ENCODE data around the gene SNF8. TPM values are rescaled to one million over a fixed set of nuclear protein-coding genes. Genes with fewer than 3 reads are reported as not detected.
"Not testable (repeated sequence)": the region's sequence is repeated elsewhere in the genome, so short reads cannot be mapped to it uniquely, and the experiment has no call there.

SNF8 gene, protein sequence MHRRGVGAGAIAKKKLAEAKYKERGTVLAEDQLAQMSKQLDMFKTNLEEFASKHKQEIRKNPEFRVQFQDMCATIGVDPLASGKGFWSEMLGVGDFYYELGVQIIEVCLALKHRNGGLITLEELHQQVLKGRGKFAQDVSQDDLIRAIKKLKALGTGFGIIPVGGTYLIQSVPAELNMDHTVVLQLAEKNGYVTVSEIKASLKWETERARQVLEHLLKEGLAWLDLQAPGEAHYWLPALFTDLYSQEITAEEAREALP
- 69.1 TPM for total RNA-seq

- peak; percentile 95 for DNase-seq
These were observed at the start of gene SNF8 for GRCh38 chr17:48944515-48945260. TSS of gene SNF8 (minus strand) at chr17:48944842. CDS start at chr17:48944734, 108 bp downstream.

DNA sequence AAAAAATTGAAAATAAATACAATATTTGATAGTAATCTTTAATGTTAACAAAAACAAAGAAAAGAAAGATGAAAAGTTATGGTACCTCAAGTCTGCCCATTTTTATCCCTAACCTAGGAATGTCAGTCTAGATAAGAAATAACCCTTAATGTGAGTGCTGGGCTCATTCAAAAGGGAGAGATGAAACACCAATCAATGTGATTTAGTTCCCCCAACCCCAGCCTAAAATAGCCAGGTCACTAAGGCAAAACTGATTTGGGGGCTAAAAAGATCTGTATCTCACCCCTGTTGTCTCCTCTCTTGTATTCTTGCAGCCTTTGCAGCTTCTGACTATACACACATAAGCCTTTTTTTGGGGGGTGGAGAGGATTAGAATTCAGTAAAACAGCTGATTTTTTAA, 49.3 kb upstream of the SNF8 start:
- no peak for DNase-seq

DNA sequence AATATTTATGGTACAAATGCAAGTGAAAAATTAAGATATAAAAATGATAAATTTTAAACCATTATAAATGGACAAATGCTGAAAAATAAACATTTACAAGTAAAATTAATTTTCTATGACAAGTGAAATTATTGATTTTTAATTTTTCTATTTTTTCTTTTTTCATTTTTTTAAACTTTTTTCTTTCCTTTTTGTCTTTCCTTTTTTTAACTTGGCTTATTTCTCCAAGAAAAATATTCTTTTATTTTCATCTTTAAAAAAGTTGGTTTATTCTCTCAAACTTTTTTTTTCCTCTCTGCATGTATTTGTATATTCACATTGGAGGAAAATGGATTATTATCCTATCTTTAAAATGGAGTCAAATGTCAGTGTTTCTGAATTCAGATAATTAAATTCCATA, 48.7 kb upstream of the SNF8 start:
- DNase-seq: no peak

DNA sequence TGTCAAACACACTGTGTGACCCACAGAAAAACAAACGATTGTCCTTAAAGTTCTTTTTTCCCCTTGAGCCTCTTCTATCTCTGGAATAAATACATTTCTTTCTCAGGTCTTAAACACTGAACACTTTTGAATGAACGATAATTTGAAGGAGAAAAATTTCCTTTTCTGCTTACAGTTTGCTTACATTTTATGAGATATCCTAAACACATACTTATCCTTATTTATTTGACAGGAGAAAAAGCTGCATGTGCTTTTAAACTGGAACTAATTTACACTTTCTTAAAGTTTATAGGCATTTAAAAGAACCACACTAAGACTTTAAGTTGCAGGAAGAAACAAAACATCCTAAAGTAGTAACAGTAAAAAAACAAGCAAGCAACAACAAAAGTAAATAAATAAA, 47.8 kb upstream of the SNF8 start:
- DNase-seq: no peak

GRCh38 chr17:48990882-48991357, 46.3 kb upstream of the SNF8 start:
- DNase-seq: no peak

GRCh38 chr17:48989100-48989499, 44.5 kb upstream of the SNF8 start:
- DNase-seq: no peak

- no peak for DNase-seq
These were observed 41.0 kb upstream of the SNF8 start for GRCh38 chr17:48985436-48986245.

DNA sequence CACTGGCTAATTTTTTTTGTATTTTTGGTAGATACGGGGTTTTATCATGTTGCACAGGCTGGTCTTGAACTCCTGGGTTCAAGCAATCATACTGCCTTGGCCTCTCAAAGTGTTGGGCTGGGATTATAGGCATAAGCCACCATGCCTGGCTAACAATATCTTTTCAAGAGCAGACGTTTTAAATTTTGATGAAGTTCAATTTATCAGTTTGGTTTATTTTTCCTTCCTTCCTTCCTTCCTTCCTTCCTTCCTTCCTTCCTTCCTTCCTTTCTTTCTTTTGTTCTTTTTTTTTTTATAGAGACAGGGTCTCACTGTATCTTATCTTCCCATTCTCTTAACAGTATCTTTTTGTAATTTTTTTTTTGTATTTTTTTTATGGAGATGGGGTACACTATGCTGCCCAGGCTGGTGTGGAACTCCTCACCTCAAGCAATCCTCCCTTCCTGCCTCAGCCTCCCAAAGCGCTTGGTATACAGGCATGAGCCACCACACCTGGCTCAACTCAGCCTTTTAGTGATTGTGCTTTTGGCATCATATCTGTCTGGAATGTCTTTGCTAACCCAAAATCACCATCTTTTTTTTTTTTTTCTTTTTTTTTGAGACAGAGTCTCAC, 37.4 kb upstream of the SNF8 start:
- DNase-seq: no peak

DNA sequence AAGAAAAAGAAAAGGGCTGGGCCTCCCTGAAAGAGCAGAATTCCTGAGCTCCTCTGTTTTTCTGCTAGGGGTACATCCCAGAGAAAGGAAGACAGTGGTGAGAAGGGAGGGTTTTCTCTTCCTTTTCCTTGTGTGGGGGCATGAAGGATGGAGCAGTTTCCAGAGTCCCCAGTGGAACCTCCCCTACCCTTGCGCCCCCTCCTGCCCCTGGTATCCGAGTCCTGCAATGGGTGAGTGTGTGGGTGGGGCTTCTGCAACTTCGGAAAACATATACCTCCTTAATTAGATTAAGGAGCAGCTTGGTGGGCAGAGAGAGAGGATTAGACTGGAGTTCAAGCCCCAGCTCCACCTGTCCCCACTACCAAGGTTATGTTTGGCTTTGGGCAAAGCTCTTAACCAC, 29.2 kb upstream of the SNF8 start:
- no peak for DNase-seq

DNA sequence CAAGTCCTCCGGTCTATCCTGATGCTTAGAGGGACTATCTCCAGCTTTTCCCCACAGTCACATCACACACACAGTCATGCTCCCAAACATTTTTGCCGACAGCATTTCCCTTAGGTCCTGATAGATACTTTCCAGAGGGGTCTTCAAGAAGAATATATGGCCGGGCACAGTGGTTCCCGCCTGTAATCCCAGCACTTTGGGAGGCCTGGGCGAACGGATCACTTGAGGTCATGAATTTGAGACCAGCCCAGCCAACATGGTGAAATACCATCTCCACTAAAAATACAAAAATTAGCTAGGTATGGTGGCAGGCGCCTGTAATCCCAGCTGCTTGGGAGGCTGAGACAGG, 28.1 kb upstream of the SNF8 start:
- DNase-seq: no peak

DNA sequence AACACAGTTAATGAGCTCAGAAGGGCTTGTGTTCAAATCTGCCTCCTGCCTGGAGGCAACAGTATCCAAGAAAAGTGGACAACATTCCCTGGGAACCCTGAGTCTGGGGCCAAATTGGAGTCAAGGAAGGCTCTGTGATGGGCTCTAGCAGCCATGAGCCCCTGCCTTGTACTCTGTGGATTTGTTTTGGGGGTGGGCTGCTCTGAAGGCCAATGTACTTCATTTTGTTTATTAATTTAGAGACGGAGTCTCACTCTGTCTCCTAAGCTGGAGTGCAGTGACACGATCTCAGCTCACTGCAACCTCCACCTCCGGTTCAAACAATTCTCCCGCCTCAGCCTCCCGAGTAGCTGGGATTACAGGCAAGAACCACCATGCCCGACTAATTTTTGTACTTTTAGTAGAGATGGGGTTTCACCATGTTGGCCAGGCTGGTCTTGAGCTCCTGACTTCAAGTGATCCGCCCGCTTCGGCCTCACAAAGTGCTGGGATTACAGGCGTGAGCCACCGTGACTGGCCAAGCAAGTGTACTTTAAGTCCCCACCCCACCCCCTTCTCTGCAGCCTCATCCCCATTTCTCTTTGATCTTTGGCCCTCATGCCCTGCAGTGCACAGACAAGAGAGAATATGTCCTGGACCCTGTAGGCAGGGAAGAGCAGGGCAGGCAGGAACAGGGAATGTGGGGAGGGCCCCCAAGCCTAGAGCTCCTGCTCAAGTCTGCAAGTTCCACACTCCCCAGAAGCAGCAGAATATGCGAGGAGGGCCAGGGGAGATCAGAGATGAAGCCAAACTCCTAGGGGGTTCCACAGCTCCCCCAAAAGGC, 26.4 kb upstream of the SNF8 start:
- no peak for DNase-seq

DNA sequence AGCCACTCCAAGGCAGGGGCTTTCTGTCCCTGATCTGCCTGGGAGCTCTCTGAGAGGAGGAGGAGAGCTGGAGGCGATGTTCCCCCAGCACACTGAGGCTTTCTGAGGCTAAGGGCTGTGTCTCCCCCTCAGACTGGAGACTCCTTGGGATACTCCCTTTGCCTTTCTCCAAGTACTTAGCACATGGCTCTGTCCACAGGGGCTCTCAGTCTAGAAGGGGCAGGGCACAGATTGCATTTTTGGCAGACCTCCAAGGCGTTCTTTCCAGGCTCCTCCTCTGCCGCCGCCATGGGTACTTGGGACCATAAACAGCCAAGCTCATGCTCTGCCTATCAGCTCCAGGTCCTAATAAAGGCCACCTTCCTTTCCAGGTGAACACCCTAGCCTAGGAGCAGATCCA, 25.6 kb upstream of the SNF8 start:
- DNase-seq: peak; percentile 66

DNA sequence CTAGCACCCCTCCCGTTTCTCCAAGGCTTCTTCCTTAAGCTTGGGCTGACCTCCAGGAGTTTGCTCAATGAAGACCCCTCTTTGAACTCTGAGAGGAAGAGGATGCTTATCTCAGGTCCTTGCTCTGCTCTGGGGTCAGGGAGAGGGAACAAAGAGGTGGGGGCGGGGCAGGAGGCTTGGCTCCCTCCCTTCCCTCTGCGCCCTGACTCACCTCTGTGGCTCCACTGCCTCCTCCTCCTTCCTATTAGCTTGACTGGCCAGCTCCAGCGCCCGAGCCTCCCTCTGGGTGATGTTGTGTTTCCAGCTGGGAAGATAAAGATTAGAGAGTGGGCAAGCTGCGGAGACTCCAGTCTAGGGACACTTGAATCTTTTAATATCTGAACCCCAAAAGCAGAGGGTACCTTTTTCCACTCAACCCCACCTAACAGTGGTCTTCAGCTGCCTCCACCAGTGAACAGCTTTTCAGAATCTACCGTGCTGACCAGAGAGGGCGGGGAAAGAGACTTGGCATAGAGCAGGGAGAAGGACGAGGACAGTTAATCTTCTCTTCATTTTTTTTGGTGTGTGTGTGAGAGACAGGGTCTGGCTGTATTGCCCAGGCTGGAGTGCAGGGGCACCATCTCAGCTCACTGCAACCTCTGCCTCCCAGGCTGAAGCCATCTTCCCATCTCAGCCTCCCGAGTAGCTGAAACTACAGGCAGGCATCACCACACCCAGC, 17.0 kb upstream of the SNF8 start:
- DNase-seq: no peak

GRCh38 chr17:48960834-48961515, 16.3 kb upstream of the SNF8 start:
- peak; percentile 47 for DNase-seq

GRCh38 chr17:48954300-48954755, 9.7 kb upstream of the SNF8 start:
- no peak for DNase-seq

DNA sequence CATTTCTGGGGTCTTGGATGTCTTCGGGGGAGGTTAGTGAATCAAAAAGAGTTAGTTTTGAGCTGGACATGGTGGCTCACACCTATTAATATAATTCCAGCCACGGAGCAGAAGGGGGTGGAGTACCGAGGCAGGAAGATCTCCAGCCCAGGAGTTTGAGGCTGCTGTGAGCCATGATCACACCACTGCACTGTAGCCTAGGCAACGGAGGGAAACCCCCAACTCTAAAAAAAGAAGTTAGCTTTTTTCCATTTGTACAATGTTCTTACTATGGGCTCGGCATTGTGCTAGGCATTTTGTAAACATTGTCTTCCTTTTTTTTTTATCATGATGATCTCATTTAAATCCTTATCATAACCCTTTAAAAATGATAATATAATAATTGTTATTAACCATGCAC, 8.3 kb upstream of the SNF8 start:
- no peak for DNase-seq

DNA sequence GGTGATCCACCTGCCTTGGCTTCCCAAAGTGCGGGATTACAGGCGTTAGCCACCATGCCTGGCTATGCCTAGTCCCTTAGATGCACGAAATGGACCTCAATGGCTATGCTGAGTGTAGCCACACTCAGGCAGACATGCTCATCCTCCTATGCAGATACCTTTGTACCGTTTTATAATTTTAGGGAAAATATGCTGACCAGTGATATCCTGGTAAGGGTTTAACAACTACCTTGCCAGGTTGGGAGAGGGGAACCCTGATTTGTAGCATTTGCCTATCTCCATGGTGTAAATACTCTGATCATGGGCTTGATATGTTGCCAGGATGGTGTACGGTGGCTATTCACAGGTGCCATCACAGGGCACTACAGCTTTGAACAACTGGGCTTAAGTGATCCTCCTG, 6.9 kb upstream of the SNF8 start:
- no peak for DNase-seq

- DNase-seq: not testable (repeated sequence)
These were observed 614 bp upstream of the SNF8 start for GRCh38 chr17:48945261-48945651.

DNA sequence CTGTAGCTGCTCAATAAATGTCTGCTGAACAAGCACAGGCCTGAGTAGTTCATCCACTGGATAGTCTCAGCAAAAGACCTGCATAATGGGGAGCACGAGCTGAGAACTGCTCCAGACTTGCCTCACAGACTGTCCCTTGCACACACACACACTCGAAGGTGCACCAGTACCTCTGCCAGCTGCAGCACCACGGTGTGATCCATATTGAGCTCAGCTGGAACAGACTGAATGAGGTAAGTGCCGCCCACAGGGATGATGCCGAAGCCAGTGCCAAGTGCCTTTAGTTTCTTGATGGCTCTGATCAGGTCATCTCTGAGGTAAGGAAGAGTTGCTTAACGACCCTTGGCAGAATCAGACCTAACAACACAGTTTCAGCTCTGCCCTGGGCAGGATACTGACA, 11.6 kb downstream of the SNF8 start:
- DNase-seq: no peak

DNA sequence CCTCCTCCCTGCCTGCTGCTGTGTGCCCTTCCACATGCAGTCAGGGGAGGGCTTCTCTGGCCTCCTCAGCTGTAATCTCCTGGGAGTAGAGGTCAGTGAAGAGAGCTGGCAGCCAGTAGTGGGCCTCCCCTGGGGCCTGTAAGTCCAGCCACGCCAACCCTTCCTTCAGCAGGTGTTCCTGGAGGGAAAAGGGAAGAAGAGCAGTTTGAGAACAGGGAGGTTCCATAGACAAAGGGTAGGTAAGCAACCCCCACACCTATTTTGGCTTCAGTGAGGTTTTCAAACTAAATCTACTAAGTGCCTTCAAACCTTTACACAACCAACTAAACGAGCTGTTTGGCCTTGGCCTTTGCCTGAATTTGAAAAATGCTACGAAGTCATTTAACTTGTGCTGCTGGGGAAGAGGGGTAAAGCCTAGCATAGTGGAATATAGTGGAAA, 14.2 kb downstream of the SNF8 start:
- DNase-seq: no peak

Measured in tongue (tissue), 2 donors.